OCI-LY7 (cell line): Measurements from ENCODE around the gene NEUROG1. TPM values are rescaled to one million over a fixed set of nuclear protein-coding genes. Genes with fewer than 3 reads are reported as not detected.

Experiments
- BruUV-seq: library from RNA; stranded (reverse); fragments of 400-500 nt; replicated peaks from 2 replicates; lab custom pipeline; 2021; lab: Mats Ljungman, UMichigan
- CTCF ChIA-PET: fragments of 300-600 bp; sonication (Branson Sonifier 250); formaldehyde crosslinking; loops from one replicate; lab custom pipeline; 2022; ENCODE audit warnings: antibody characterized with exemption; ENCODE audit not compliant: unreplicated experiment; lab: Charles Lee
- POLR2A ChIA-PET: fragments of 300-600 bp; sonication (Branson Sonifier 250); formaldehyde crosslinking; loops from one replicate; lab custom pipeline; 2022; ENCODE audit warnings: antibody characterized with exemption; lab: Charles Lee
- DNase-seq: peaks from one replicate; pipeline ENCODE4 v3.0.0-alpha.2; 2015; ENCODE audit warnings: low spot score
- H2AFZ ChIP-seq: fragments of 200-600 bp; sonication (generic), shearing (Covaris generic); 2 replicates; pipeline ENCODE4 v1.6.1; 2014; ENCODE audit warnings: mild to moderate bottlenecking, antibody characterized with exemption, low read length, moderate library complexity
- H3K27ac ChIP-seq: fragments of 200-600 bp; sonication (generic); 2 replicates; pipeline ENCODE4 v1.5.1; 2014; ENCODE audit warnings: mixed run types, low read depth, mild to moderate bottlenecking, moderate library complexity, low read length, inconsistent platforms; ENCODE audit not compliant: poor library complexity, severe bottlenecking
- H3K36me3 ChIP-seq: fragments of 200-600 bp; sonication (generic); 2 replicates; pipeline ENCODE4 v1.6.1; 2014; ENCODE audit warnings: mild to moderate bottlenecking, antibody characterized with exemption, low read length, moderate library complexity, mixed read lengths; ENCODE audit not compliant: insufficient read depth
- H3K4me1 ChIP-seq: fragments of 200-600 bp; sonication (generic); 2 replicates; pipeline ENCODE4 v1.5.1; 2014; ENCODE audit warnings: mild to moderate bottlenecking, low read length; ENCODE audit not compliant: insufficient read depth, poor library complexity, severe bottlenecking
- H3K4me2 ChIP-seq: fragments of 200-600 bp; sonication (generic); 2 replicates; pipeline ENCODE4 v1.6.1; 2014; ENCODE audit warnings: mild to moderate bottlenecking, low read length
- H3K4me3 ChIP-seq: fragments of 200-600 bp; sonication (generic); 2 replicates; pipeline ENCODE4 v1.5.1; 2014; ENCODE audit warnings: mild to moderate bottlenecking, low read depth, low read length; ENCODE audit not compliant: poor library complexity, severe bottlenecking
- H3K79me2 ChIP-seq: fragments of 200-600 bp; sonication (generic); 2 replicates; pipeline ENCODE4 v1.6.1; 2016; ENCODE audit warnings: low read depth, mild to moderate bottlenecking, low read length, moderate library complexity, mixed read lengths; ENCODE audit not compliant: insufficient read depth
- H3K9me2 ChIP-seq: fragments of 200-600 bp; sonication (generic); 2 replicates; pipeline ENCODE4 v1.6.1; 2016; ENCODE audit warnings: mild to moderate bottlenecking, low read length, mixed read lengths; ENCODE audit not compliant: insufficient read depth
- H3K9me3 ChIP-seq: fragments of 200-600 bp; sonication (generic); 2 replicates; pipeline ENCODE4 v1.6.1; 2014; ENCODE audit warnings: mild to moderate bottlenecking, mixed run types, low read length, mixed read lengths
- H4K20me1 ChIP-seq: fragments of 200-600 bp; sonication (generic); 2 replicates; pipeline ENCODE4 v1.6.1; 2014; ENCODE audit warnings: mild to moderate bottlenecking, antibody characterized with exemption, low read length, moderate library complexity, mixed read lengths; ENCODE audit not compliant: insufficient read depth
- CTCF ChIP-seq: fragments of 200-600 bp; sonication (generic); conservative IDR thresholded peaks from 2 replicates; pipeline ENCODE4 v1.5.1; 2014; ENCODE audit warnings: mild to moderate bottlenecking, antibody characterized with exemption, low read length, moderate library complexity, mixed read lengths
- EZH2phosphoT487 ChIP-seq: fragments of 200-600 bp; sonication (generic); IDR thresholded peaks from 2 replicates; pipeline ENCODE4 v1.6.1; 2018; ENCODE audit warnings: low read depth, borderline replicate concordance, mild to moderate bottlenecking, mixed run types, antibody characterized with exemption, low read length, moderate library complexity, mixed read lengths
- intact Hi-C: fragments of 100-400 bp; cut with micrococcal nuclease; formaldehyde crosslinking; loops from one replicate; pipeline ENCODE4 v1.10.0; 2022; ENCODE audit not compliant: unreplicated experiment
- total RNA-seq, 2 experiments: library from RNA; depleted of rRNA in 1 of 2; stranded (reverse); fragments of >200 nt in 1 of 2; shearing (Covaris generic) in 1 of 2; gene quantifications; 2 replicates each; pipeline ENCODE4 v1.2.3, GENCODE V29; 2014 to 2022

The NEUROG1 gene
- total RNA-seq, 2 experiments from 2014 or later: not detected

GRCh38 chr5:135549413-135549812 is 13.6 kb upstream of the NEUROG1 start:
- Histone ChIP-seq H2AFZ (no peak overlapping the region), H3K27ac (no peak overlapping the region), H3K4me3 (no peak overlapping the region), H3K79me2 (no peaks in the 10 kb centered on the region), H3K9me3 (no peaks in the 10 kb centered on the region), H3K4me2 (no peak overlapping the region), H3K9me2 (no peaks in the 10 kb centered on the region), H3K4me1 (no peaks in the 10 kb centered on the region), H3K36me3 (no peaks in the 10 kb centered on the region), H4K20me1 (no peaks in the 10 kb centered on the region)
- POLR2A ChIA-PET: interaction anchor here (0.5 kb wide), 1 partner anchor 894 kb away, joined by 3 read pairs; no protein-coding TSS in a partner anchor
- BruUV-seq: no TSS peak
- intact Hi-C loops: no loop called here
- TF ChIP-seq CTCF (no peak), EZH2phosphoT487 (no peak)
- CTCF ChIA-PET: interaction anchor here (0.6 kb wide), 1 partner anchor 1006 kb away, joined by 3 read pairs; no protein-coding TSS in a partner anchor
- no peak for DNase-seq

- Histone ChIP-seq H3K9me2 (no peaks in the 10 kb centered on the region), H3K4me1 (no peaks in the 10 kb centered on the region), H3K4me3 (no peak overlapping the region), H2AFZ (no peak overlapping the region), H3K9me3 (no peaks in the 10 kb centered on the region), H3K79me2 (no peaks in the 10 kb centered on the region), H3K4me2 (no peak overlapping the region), H3K36me3 (no peaks in the 10 kb centered on the region), H4K20me1 (no peaks in the 10 kb centered on the region), H3K27ac (no peak overlapping the region)
- TF ChIP-seq CTCF (no peak), EZH2phosphoT487 (no peak)
- no TSS peak for BruUV-seq
- ChIA-PET POLR2A (no interaction called here), CTCF (no interaction called here)
- intact Hi-C loops: no loop called here
- no peak for DNase-seq
Observed at GRCh38 chr5:135547590-135548254, 12.0 kb upstream of the NEUROG1 start.

- H2AFZ ChIP-seq: no peak overlapping the region
- BruUV-seq: no TSS peak
- no peak overlapping the region for H3K27ac ChIP-seq
- no peak overlapping the region for H3K4me3 ChIP-seq
- H3K36me3 ChIP-seq: no peaks in the 10 kb centered on the region
- H3K4me1 ChIP-seq: no peaks in the 10 kb centered on the region
- TF ChIP-seq CTCF (no peak), EZH2phosphoT487 (no peak)
- no peaks in the 10 kb centered on the region for H4K20me1 ChIP-seq
- H3K79me2 ChIP-seq: no peaks in the 10 kb centered on the region
- ChIA-PET POLR2A (no interaction called here), CTCF (no interaction called here)
- H3K4me2 ChIP-seq: no peak overlapping the region
- H3K9me2 ChIP-seq: no peaks in the 10 kb centered on the region
- intact Hi-C loops: no loop called here
- DNase-seq: no peak
- no peaks in the 10 kb centered on the region for H3K9me3 ChIP-seq
Observed at GRCh38 chr5:135546912-135547311, 11.1 kb upstream of the NEUROG1 start.
